Uterus (tissue), 4 donors: ENCODE data around the gene CHCHD3. TPM values are rescaled to one million over a fixed set of nuclear protein-coding genes. Genes with fewer than 3 reads are reported as not detected.

ENCODE experiments used
- DNase-seq, 2 donors: peaks; one replicate each; pipeline ENCODE4 v3.0.0-alpha.2; 2019 to 2020
- H3K27ac ChIP-seq, 2 donors: fragments of 200-600 bp; sonication (generic); 1 replicate in 1 of 2; 2 replicates in 1 of 2; pipeline ENCODE4 v1.5.1; 2016 to 2018
- H3K27me3 ChIP-seq, 2 donors: fragments of 200-600 bp; sonication (generic); one replicate each; pipeline ENCODE4 v1.5.1; 2018 to 2019; ENCODE audit warnings: control low read depth in 1 of 2
- H3K36me3 ChIP-seq, 2 donors: fragments of 200-600 bp; sonication (generic); one replicate each; pipeline ENCODE4 v1.5.1; 2019; ENCODE audit warnings: control low read depth in 1 of 2
- H3K4me1 ChIP-seq, 2 donors: fragments of 200-600 bp; sonication (generic); one replicate each; pipeline ENCODE4 v1.5.1; 2018 to 2019; ENCODE audit warnings: control low read depth in 1 of 2
- H3K4me3 ChIP-seq, 2 donors: fragments of 200-600 bp; sonication (generic); 1 replicate in 1 of 2; 2 replicates in 1 of 2; pipeline ENCODE4 v1.5.1; 2018 to 2019; ENCODE audit warnings: mild to moderate bottlenecking in 1 of 2
- H3K9me3 ChIP-seq, 2 donors: fragments of 200-600 bp; sonication (generic); one replicate each; pipeline ENCODE4 v1.5.1; 2019; ENCODE audit warnings: control low read depth in 1 of 2
- CTCF ChIP-seq, 4 experiments: fragments of 200-600 bp in 2 of 4; fragments of 450-650 bp in 2 of 4; sonication (generic) in 2 of 4; IDR thresholded peaks; one replicate each; pipeline ENCODE4 v1.5.1; 2016 to 2019; ENCODE audit warnings: antibody characterized with exemption in 4 of 4, mild to moderate bottlenecking in 2 of 4, moderate library complexity in 1 of 4
- POLR2A ChIP-seq, 2 donors: fragments of 450-650 bp; IDR thresholded peaks; one replicate each; pipeline ENCODE4 v1.6.1; 2016; ENCODE audit warnings: antibody characterized with exemption in 2 of 2, mild to moderate bottlenecking in 1 of 2, moderate library complexity in 1 of 2
- intact Hi-C: fragments of 100-400 bp; cut with DNase I; formaldehyde crosslinking; loops from one replicate; pipeline ENCODE4 v1.15.1; 2023; ENCODE audit warnings: low total_unique reads
- total RNA-seq, 4 donors: library from RNA; depleted of rRNA in 3 of 4; stranded (reverse); fragments of >200 nt in 3 of 4; gene quantifications; one replicate each; pipeline versions ENCODE4 v1.1.0 to v1.2.4, GENCODE V29; 2014 to 2023
- donor health status: DM: yes; HTN: yes; CAD: no.

Gene CHCHD3
- total RNA-seq, 4 donors from 2014 or later: 43.5 to 61.0 (median 47.6) TPM

DNA sequence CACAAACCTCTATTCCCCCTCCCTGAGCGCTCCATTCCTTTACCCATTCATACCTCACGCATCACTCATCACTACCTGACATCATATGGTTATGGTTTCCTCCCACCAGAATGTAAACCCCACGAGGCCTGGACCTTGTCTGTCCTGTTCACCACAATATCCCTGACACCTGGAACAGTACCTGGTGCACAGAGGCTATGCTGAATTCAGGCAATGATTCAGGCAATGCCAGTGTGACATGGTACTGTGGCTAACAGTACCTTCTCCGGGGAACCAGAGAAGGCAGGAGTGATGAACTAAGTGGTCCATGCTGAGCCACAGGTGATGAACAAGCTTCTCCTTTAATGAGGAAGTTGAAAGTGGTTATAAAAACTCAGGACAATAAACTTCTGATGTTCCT lies 303.1 kb downstream of the CHCHD3 start:
- intact Hi-C loops: no loop called here
- no peaks in the 10 kb centered on the region for H3K9me3 ChIP-seq
- no peak for DNase-seq
- H3K27me3 ChIP-seq: no peaks in the 10 kb centered on the region
- no peak for TF ChIP-seq CTCF (IDR thresholded peaks at IDR 0.05)
- no peak for TF ChIP-seq POLR2A (IDR thresholded peaks at IDR 0.05)
- H3K27ac ChIP-seq: no peak overlapping the region
- H3K36me3 ChIP-seq: no peaks in the 10 kb centered on the region
- no peak overlapping the region for H3K4me3 ChIP-seq
- no peaks in the 10 kb centered on the region for H3K4me1 ChIP-seq

DNA sequence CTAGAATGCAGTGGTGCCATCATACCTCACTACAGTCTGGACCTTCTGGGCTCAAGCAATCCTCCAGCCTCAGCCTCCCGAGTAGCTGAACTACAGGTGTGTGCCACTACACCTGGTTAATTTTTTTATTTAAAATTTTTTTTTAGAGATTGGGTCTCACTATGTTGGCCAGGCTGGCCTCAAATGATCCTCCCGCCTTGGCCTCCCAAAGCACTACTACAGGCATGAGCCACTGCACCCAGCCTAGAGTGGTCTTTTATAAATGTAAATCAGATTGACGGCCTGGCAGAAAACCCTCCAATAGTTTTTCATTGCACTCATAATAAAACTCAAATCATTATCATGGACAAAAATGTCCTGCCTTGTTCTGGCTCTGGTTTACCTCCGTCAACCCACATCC lies 303.9 kb downstream of the CHCHD3 start:
- Histone ChIP-seq H3K4me1 (no peaks in the 10 kb centered on the region), H3K36me3 (no peaks in the 10 kb centered on the region), H3K27me3 (no peaks in the 10 kb centered on the region), H3K27ac (no peak overlapping the region), H3K4me3 (no peak overlapping the region), H3K9me3 (no peaks in the 10 kb centered on the region)
- no peak for DNase-seq
- intact Hi-C loops: no loop called here
- no peak for TF ChIP-seq CTCF (IDR thresholded peaks at IDR 0.05)
- no peak for TF ChIP-seq POLR2A (IDR thresholded peaks at IDR 0.05)

GRCh38 chr7:132777414-132777813 lies 304.5 kb downstream of the CHCHD3 start:
- no peak for TF ChIP-seq CTCF (IDR thresholded peaks at IDR 0.05)
- no peak for TF ChIP-seq POLR2A (IDR thresholded peaks at IDR 0.05)
- Histone ChIP-seq H3K27ac (no peak overlapping the region), H3K9me3 (no peaks in the 10 kb centered on the region), H3K4me3 (no peak overlapping the region), H3K36me3 (no peaks in the 10 kb centered on the region), H3K4me1 (no peaks in the 10 kb centered on the region), H3K27me3 (no peaks in the 10 kb centered on the region)
- intact Hi-C loops: no loop called here
- no peak for DNase-seq

DNA sequence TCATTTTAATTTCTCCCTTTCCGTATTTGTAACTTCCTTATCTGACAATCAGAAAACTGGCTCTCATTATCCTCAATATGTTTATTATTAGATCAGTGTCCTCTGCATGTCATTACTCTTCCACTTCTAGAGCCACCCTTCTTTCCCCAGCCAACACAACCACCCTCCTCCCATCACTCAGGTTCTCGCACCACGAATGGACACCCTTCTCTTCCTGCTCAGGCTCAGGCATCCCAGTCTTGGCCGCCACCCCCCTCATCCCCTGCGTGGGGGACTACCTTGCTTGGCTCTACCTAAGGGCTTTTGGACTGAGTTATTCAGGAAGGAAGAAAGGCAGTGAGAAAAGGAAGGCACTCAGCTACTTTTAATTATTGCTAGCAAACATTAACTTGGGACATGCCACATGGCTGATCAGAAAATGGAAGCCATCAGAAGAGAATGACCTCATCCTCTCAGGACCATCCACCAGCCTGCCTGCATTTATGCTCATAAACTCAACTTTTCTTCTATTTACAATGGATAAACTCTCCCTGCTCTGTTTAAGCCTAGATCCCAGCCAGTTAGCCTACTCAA lies 305.8 kb downstream of the CHCHD3 start:
- no peaks in the 10 kb centered on the region for H3K36me3 ChIP-seq
- no peak for TF ChIP-seq POLR2A (IDR thresholded peaks at IDR 0.05)
- no peak for TF ChIP-seq CTCF (IDR thresholded peaks at IDR 0.05)
- H3K27me3 ChIP-seq: no peaks in the 10 kb centered on the region
- no peak overlapping the region for H3K4me3 ChIP-seq
- H3K27ac ChIP-seq: no peak overlapping the region
- no peaks in the 10 kb centered on the region for H3K4me1 ChIP-seq
- no peak for DNase-seq
- no peaks in the 10 kb centered on the region for H3K9me3 ChIP-seq
- intact Hi-C loops: no loop called here

GRCh38 chr7:132773527-132773956 lies 308.3 kb downstream of the CHCHD3 start:
- no peaks in the 10 kb centered on the region for H3K27me3 ChIP-seq
- no peaks in the 10 kb centered on the region for H3K36me3 ChIP-seq
- no peak overlapping the region for H3K27ac ChIP-seq
- DNase-seq: no peak
- intact Hi-C loops: no loop called here
- TF ChIP-seq POLR2A (IDR thresholded peaks at IDR 0.05) (no peak), CTCF (IDR thresholded peaks at IDR 0.05) (no peak)
- no peak overlapping the region for H3K4me3 ChIP-seq
- no peaks in the 10 kb centered on the region for H3K9me3 ChIP-seq
- no peaks in the 10 kb centered on the region for H3K4me1 ChIP-seq
